GM12891 (cell line): ENCODE measurements around the gene TMEM145.

Experiments
- DNase-seq: peaks from one replicate; pipeline ENCODE4 v3.0.0; 2011; ENCODE audit warnings: low spot score; ENCODE audit not compliant: insufficient read length
- FAIRE-seq: peaks from 2 replicates; lab custom pipeline; 2011; peaks lifted over from hg19 to GRCh38; lab: Jason Lieb, UNC
- PAX5 ChIP-seq: IDR thresholded peaks from 2 replicates; pipeline ENCODE4 v1.6.1; 2011; ENCODE audit warnings: low read length, moderate library complexity, mild to moderate bottlenecking; ENCODE audit not compliant: insufficient read depth, severe bottlenecking
- POLR2A ChIP-seq: IDR thresholded peaks from 2 replicates; pipeline ENCODE4 v1.6.1; 2011; ENCODE audit warnings: low read depth, low read length, control low read depth
- POLR2AphosphoS5 ChIP-seq: IDR thresholded peaks from 2 replicates; pipeline ENCODE4 v1.6.1; 2011; ENCODE audit warnings: low read depth, low read length, control low read depth
- POU2F2 ChIP-seq: IDR thresholded peaks from 2 replicates; pipeline ENCODE4 v1.6.1; 2011; ENCODE audit warnings: low read depth, mild to moderate bottlenecking, control low read depth, low read length, moderate library complexity
- SPI1 ChIP-seq: IDR thresholded peaks from 2 replicates; pipeline ENCODE4 v1.6.1; 2011; ENCODE audit warnings: low read depth, low read length, control low read depth
- TAF1 ChIP-seq: IDR thresholded peaks from 2 replicates; pipeline ENCODE4 v1.6.1; 2011; ENCODE audit warnings: low read depth, low read length, control low read depth

Gene TMEM145

GRCh38 chr19:42277821-42278451 is 35.2 kb upstream of the TMEM145 start:
- FAIRE-seq: no peak
- DNase-seq: no peak
- no peak for TF ChIP-seq POLR2A
- TF ChIP-seq POLR2AphosphoS5: no peak
- TF ChIP-seq TAF1: no peak
- TF ChIP-seq POU2F2: no peak
- TF ChIP-seq PAX5: no peak
- no peak for TF ChIP-seq SPI1

GRCh38 chr19:42278452-42279154 is 34.5 kb upstream of the TMEM145 start:
- DNase-seq (no peak), FAIRE-seq (peak; percentile 23)

GRCh38 chr19:42279155-42279901 is 33.8 kb upstream of the TMEM145 start:
- no peak for DNase-seq
- peak; percentile 20 for FAIRE-seq
- TF ChIP-seq POLR2AphosphoS5: no peak
- no peak for TF ChIP-seq SPI1

More at GRCh38 chr19:42278452-42279154, 34.5 kb upstream of the TMEM145 start:
- TF ChIP-seq POU2F2 (no peak), SPI1 (no peak), TAF1 (no peak), POLR2A (no peak), POLR2AphosphoS5 (no peak), PAX5 (no peak)

- DNase-seq (peak; percentile 96), FAIRE-seq (peak; percentile 98)
Observed at GRCh38 chr19:42279902-42280814, 33.0 kb upstream of the TMEM145 start.

GRCh38 chr19:42280815-42281145 is 32.3 kb upstream of the TMEM145 start:
- FAIRE-seq (no peak), DNase-seq (no peak)
- TF ChIP-seq POLR2AphosphoS5 (no peak), SPI1 (no peak), POU2F2 (no peak), PAX5 (no peak), TAF1 (no peak), POLR2A (no peak)

More at GRCh38 chr19:42279902-42280814, 33.0 kb upstream of the TMEM145 start:
- TF ChIP-seq POLR2AphosphoS5: peak; percentile 39; the same call in 1 of the 2 replicates
- TF ChIP-seq SPI1: no peak
- no peak for TF ChIP-seq PAX5
- TF ChIP-seq TAF1: no peak
- TF ChIP-seq POLR2A: peak; percentile 42; the same call in 1 of the 2 replicates
- no peak for TF ChIP-seq POU2F2

- DNase-seq (no peak), FAIRE-seq (peak; percentile 9)
- TF ChIP-seq SPI1 (no peak), POU2F2 (no peak), TAF1 (no peak), POLR2AphosphoS5 (no peak), POLR2A (no peak), PAX5 (no peak)
Observed at GRCh38 chr19:42281146-42281826, 31.8 kb upstream of the TMEM145 start.

- DNase-seq (no peak), FAIRE-seq (no peak)
- no peak for TF ChIP-seq PAX5
- no peak for TF ChIP-seq POLR2AphosphoS5
- no peak for TF ChIP-seq POU2F2
- TF ChIP-seq TAF1: no peak
- TF ChIP-seq SPI1: no peak
- TF ChIP-seq POLR2A: no peak
Observed at GRCh38 chr19:42281827-42282762, 31.0 kb upstream of the TMEM145 start.

GRCh38 chr19:42282819-42283187 is 30.3 kb upstream of the TMEM145 start:
- DNase-seq (no peak), FAIRE-seq (no peak)
- TF ChIP-seq POLR2A (no peak), SPI1 (no peak), POU2F2 (no peak), TAF1 (no peak), PAX5 (no peak), POLR2AphosphoS5 (no peak)
